Measurements from ENCODE around the gene C16orf86. TPM values are rescaled to one million over a fixed set of nuclear protein-coding genes. Genes with fewer than 3 reads are reported as not detected.

C16orf86 gene
- total and polyA plus RNA-seq, 7 donors, result 2.6 to 7.3 (median 5.6) TPM

- Histone ChIP-seq H3K36me3 (ENCODE audit: insufficient read depth in 1 of 2, low read depth in 1 of 2) (peaks cover 0 to 8% of the 10 kb centered on the region in 2 donors), H3K27ac (no peak overlapping the region), H3K4me1 (peaks cover 7% of the 10 kb centered on the region), H3K9me3 (no peaks in the 10 kb centered on the region), H3K4me3 (no peak overlapping the region), H3K27me3 (ENCODE audit: insufficient read depth in 3 of 3, low read length in 2 of 3) (peaks cover 0 to 40% (median 31%) of the 10 kb centered on the region in 3 donors)
- 54 to 60% (median 55%) methylated on average over 4 of the region's 4 CpGs for WGBS, 3 donors
- DNase-seq, result no peak
- intact Hi-C loops (cut with DNase I), result loop anchor here in 1 of 2 donors (5.0 kb wide), 1 partner anchor 88 kb away; no protein-coding TSS in a partner anchor
- TF ChIP-seq CTCF (IDR thresholded peaks at IDR 0.05), result no peak
- ATAC-seq, result no peak
Measured at GRCh38 chr16:67655363-67655762, 11.3 kb upstream of the C16orf86 start.

GRCh38 chr16:67656344-67657016 is 10.1 kb upstream of the C16orf86 start:
- WGBS, 3 donors, result 73 to 86% (median 77%) methylated on average over 8 to 9 of the region's 9 CpGs
- H3K4me3 ChIP-seq, result no peak overlapping the region
- DNase-seq (no peak), ATAC-seq (no peak)
- H3K36me3 ChIP-seq (ENCODE audit: insufficient read depth in 1 of 2, low read depth in 1 of 2), result peaks cover 0 to 8% of the 10 kb centered on the region in 2 donors
- H3K27me3 ChIP-seq (ENCODE audit: insufficient read depth in 3 of 3, low read length in 2 of 3), result peaks cover 0 to 34% (median 29%) of the 10 kb centered on the region in 3 donors
- H3K27ac ChIP-seq, result no peak overlapping the region
- no peaks in the 10 kb centered on the region for H3K9me3 ChIP-seq
- intact Hi-C loops (cut with DNase I), result loop anchor here in 1 of 2 donors (2.0 to 5.0 kb wide), 2 partner anchors 20 to 89 kb away; no protein-coding TSS in a partner anchor
- H3K4me1 ChIP-seq, result peaks cover 13% of the 10 kb centered on the region
- TF ChIP-seq CTCF (IDR thresholded peaks at IDR 0.05), result no peak

- 85 to 90% (median 88%) methylated on average over 16 of the region's 16 CpGs for WGBS, 3 donors
- Histone ChIP-seq H3K4me1 (peaks cover 16% of the 10 kb centered on the region), H3K9me3 (no peaks in the 10 kb centered on the region), H3K27ac (no peak overlapping the region), H3K4me3 (no peak overlapping the region), H3K27me3 (ENCODE audit: insufficient read depth in 3 of 3, low read length in 2 of 3) (peaks cover 0 to 28% (median 23%) of the 10 kb centered on the region in 3 donors), H3K36me3 (ENCODE audit: insufficient read depth in 1 of 2, low read depth in 1 of 2) (peaks cover 0 to 8% of the 10 kb centered on the region in 2 donors)
- DNase-seq (no peak), ATAC-seq (no peak)
- intact Hi-C loops (cut with DNase I), result loop anchor here in 1 of 2 donors (2.0 to 5.0 kb wide), 2 partner anchors 20 to 90 kb away; no protein-coding TSS in a partner anchor
- no peak for TF ChIP-seq CTCF (IDR thresholded peaks at IDR 0.05)
Measured at GRCh38 chr16:67657017-67657608, 9.5 kb upstream of the C16orf86 start.

- peaks cover 16% of the 10 kb centered on the region for H3K4me1 ChIP-seq
- 89 to 92% (median 92%) methylated on average over 17 to 18 of the region's 18 CpGs for WGBS, 3 donors
- no peak for TF ChIP-seq CTCF (IDR thresholded peaks at IDR 0.05)
Measured at GRCh38 chr16:67657751-67658518, 8.7 kb upstream of the C16orf86 start.

More at GRCh38 chr16:67657751-67658518, 8.7 kb upstream of the C16orf86 start:
- Histone ChIP-seq H3K4me3 (no peak overlapping the region), H3K9me3 (no peaks in the 10 kb centered on the region), H3K27ac (no peak overlapping the region), H3K36me3 (ENCODE audit: insufficient read depth in 1 of 2, low read depth in 1 of 2) (peaks cover 0 to 15% of the 10 kb centered on the region in 2 donors), H3K27me3 (ENCODE audit: insufficient read depth in 3 of 3, low read length in 2 of 3) (peaks cover 0 to 20% (median 17%) of the 10 kb centered on the region in 3 donors)
- DNase-seq (no peak), ATAC-seq (no peak)
- intact Hi-C loops (cut with DNase I), result loop anchor here in 1 of 2 donors (2.0 to 5.0 kb wide), 2 partner anchors 21 to 91 kb away; no protein-coding TSS in a partner anchor
